Measurements from ENCODE around the gene NRARP. TPM values are rescaled to one million over a fixed set of nuclear protein-coding genes. Genes with fewer than 3 reads are reported as not detected.

NRARP gene
- polyA plus RNA-seq, 1 experiment = 0.17 TPM

DNA sequence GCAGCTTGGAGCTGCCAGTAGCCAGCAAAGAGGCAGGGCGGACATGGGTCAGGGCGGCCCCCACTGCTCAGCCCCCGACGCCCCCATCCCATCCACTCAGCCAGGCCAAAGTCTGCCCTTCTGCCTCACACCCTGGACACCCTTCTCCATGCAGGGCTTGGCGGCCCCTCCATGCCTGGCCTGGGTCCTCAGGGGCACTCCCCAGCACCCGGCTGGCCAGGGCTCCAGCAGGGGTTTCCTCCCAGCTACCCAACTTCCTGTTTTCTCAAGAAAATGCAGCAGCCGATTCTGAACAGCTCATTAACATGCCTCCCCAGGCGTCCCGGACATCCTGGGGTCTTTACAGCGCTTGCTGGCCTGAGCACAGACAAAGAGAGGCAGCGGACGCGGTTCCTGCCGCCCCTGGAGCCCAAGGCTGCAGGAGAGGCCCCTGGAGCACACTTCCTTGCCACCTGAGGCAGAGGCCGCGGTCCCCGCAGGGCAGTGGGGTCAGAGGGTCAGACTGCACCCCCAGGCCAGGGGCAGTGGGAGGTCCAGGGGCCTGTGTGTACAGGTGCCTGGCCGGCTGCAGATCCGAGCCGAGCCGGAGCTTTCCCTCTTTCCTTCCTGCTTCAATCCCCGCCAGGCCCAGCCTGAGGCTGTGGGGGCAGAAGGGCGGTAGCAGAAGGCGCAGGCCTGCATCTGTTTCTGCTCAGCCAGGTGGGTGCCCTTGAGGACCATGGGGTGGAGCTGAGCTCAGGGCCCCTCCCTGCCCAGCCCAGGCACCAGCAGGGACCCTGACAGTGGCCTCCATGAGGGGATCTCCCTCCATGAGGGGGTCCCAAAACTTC is 18.7 kb upstream of the NRARP start:
- ChIA-PET POLR2A (no interaction called here), CTCF (no interaction called here)
- H3K27me3 ChIP-seq (ENCODE audit: control insufficient read depth, insufficient read depth, low read length) = no peaks in the 10 kb centered on the region
- DNase-seq (ENCODE audit: low read depth) = no peak
- no peak overlapping the region for H3K4me3 ChIP-seq (ENCODE audit: low read depth, low read length)
- H3K36me3 ChIP-seq (ENCODE audit: control insufficient read depth, insufficient read depth, low read length) = no peaks in the 10 kb centered on the region
- TF ChIP-seq, protein P1, sequence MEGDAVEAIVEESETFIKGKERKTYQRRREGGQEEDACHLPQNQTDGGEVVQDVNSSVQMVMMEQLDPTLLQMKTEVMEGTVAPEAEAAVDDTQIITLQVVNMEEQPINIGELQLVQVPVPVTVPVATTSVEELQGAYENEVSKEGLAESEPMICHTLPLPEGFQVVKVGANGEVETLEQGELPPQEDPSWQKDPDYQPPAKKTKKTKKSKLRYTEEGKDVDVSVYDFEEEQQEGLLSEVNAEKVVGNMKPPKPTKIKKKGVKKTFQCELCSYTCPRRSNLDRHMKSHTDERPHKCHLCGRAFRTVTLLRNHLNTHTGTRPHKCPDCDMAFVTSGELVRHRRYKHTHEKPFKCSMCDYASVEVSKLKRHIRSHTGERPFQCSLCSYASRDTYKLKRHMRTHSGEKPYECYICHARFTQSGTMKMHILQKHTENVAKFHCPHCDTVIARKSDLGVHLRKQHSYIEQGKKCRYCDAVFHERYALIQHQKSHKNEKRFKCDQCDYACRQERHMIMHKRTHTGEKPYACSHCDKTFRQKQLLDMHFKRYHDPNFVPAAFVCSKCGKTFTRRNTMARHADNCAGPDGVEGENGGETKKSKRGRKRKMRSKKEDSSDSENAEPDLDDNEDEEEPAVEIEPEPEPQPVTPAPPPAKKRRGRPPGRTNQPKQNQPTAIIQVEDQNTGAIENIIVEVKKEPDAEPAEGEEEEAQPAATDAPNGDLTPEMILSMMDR (IDR thresholded peaks at IDR 0.05; ENCODE audit: insufficient read depth, low read depth, low read length) = no peak

DNA sequence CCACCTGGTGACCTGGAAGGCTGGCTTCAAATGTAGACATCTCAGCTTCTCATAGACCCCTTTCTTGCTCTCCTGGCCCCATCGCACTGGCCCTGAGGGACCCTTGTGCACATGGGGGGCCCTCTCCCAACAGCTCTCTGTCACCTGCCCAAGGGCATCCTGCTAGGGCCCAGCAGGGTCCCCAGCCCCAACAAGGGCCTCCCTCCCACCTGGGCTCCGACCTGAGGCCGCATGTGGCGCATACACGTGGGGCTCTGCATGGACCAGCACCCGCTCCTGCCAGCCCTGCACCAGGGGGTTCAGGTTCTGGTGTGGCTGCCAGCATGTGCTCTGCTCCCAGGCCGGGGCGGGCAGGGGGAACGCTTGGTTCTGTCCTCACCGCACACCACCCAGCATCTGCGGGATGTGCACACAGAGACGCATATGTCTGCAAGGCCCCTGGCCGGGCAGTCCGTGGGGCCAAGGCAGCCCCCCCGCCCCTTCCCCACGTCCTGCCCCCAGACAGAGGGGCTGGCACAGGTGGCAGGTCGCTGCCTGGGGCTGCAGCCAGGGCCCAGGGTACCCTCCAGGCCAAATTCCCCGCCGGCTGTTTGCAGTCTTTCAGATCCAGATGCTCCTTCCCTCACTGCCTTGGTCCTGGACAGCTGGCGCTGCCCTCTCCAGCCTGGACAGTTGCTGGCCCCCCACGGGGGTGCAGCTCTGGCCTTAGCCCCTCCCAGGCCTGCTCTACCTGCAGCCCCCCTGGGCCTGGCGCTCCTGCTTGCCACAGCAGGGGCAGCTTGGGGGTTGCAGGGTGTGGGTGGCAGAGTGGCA is 17.9 kb upstream of the NRARP start:
- H3K4me3 ChIP-seq (ENCODE audit: low read depth, low read length) = no peak overlapping the region
- DNase-seq (ENCODE audit: low read depth) = no peak
- H3K27me3 ChIP-seq (ENCODE audit: control insufficient read depth, insufficient read depth, low read length) = no peaks in the 10 kb centered on the region
- CTCF ChIA-PET = interaction anchor here (0.8 to 1.4 kb wide), 4 partner anchors 10 to 33 kb away, joined by 3 to 7 read pairs (median 4); no protein-coding TSS in a partner anchor
- POLR2A ChIA-PET = no interaction called here
- TF ChIP-seq, protein P1 (IDR thresholded peaks at IDR 0.05; ENCODE audit: insufficient read depth, low read depth, low read length) = no peak
- no peaks in the 10 kb centered on the region for H3K36me3 ChIP-seq (ENCODE audit: control insufficient read depth, insufficient read depth, low read length)

DNA sequence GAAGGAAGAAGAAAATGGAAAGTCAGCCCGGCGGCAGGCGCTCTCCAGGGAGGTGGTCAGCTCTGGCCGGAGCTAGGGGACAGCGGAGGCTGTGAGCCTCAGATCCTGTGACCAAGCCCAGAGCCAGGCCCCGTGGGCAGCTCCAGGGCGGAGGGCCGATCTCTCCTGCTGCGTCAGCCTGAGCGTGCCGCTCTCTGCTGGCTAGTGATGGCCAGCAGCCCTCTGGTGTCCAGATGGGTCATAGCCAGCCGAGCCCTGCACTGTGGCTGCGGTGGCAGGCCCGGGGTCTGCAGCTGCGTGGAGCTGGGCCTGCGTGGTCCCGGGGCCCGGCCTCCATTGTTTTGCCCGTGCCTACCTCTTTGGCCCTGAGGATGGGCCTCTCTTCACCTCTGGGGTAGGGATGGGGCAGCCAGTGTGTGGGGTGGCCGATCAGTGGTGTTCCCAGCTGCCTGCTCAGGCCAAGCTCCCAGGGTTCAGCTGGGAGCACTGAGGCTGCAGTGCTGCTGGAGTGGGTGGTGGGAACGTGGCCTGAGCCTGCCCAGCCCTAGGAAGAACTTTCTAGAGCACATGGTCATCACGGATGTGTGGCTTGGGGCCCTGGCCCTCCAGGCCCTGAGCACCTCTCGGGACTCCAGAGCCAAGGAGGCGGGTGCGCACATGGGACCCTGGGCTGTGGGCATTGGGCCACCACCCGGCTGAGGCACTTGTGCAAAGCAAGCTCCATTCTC is 17.1 kb upstream of the NRARP start:
- no peak for DNase-seq (ENCODE audit: low read depth)
- ChIA-PET CTCF (interaction anchor here (0.8 to 1.4 kb wide), 6 partner anchors 9 to 32 kb away, joined by 3 to 7 read pairs (median 4); no protein-coding TSS in a partner anchor), POLR2A (no interaction called here)
- TF ChIP-seq, protein P1 (IDR thresholded peaks at IDR 0.05; ENCODE audit: insufficient read depth, low read depth, low read length) = peak; percentile 39
- Histone ChIP-seq H3K36me3 (ENCODE audit: control insufficient read depth, insufficient read depth, low read length) (no peaks in the 10 kb centered on the region), H3K27me3 (ENCODE audit: control insufficient read depth, insufficient read depth, low read length) (no peaks in the 10 kb centered on the region), H3K4me3 (ENCODE audit: low read depth, low read length) (no peak overlapping the region)

DNA sequence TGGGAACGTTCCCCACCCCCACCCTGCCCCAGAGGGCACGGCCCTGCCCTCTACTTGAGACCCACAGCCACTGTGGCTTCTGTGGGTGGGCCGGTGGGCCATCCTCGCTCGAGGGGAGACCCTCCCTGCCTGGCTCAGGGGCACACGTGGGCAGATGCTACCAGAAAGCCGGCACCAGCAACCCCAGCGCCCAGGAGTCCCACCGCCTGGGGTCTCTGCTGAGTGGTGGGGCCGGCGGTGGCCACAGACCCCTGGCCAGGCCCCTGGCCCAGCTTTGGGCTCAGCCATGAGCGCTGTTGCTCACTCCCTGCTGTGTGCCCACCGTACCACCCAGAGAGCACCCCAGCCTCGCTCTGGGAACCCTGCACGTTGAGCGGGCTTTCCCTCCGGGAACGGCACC is 16.5 kb upstream of the NRARP start:
- ChIA-PET POLR2A (no interaction called here), CTCF (interaction anchor here (1.0 to 1.4 kb wide), 5 partner anchors 9 to 32 kb away, joined by 3 to 7 read pairs (median 4); partner anchors contain the start of gene NRARP)
- Histone ChIP-seq H3K27me3 (ENCODE audit: control insufficient read depth, insufficient read depth, low read length) (no peaks in the 10 kb centered on the region), H3K4me3 (ENCODE audit: low read depth, low read length) (no peak overlapping the region), H3K36me3 (ENCODE audit: control insufficient read depth, insufficient read depth, low read length) (no peaks in the 10 kb centered on the region)
- TF ChIP-seq, protein P1 (IDR thresholded peaks at IDR 0.05; ENCODE audit: insufficient read depth, low read depth, low read length) = no peak
- DNase-seq (ENCODE audit: low read depth) = no peak

All from BJ (cell line).